Colonic mucosa (tissue), 4 donors: Measurements from ENCODE around the gene ITGA3. TPM values are rescaled to one million over a fixed set of nuclear protein-coding genes. Genes with fewer than 3 reads are reported as not detected.

Source experiments
- DNase-seq: peaks from one replicate; pipeline ENCODE4 v3.0.0-alpha.2; 2020
- H3K27ac ChIP-seq: fragments of 200-600 bp; one replicate; pipeline ENCODE4 v1.8.0; 2021
- H3K27me3 ChIP-seq: fragments of 200-600 bp; one replicate; pipeline ENCODE4 v1.8.0; 2021
- H3K36me3 ChIP-seq: fragments of 200-600 bp; one replicate; pipeline ENCODE4 v1.8.0; 2021
- H3K4me1 ChIP-seq: fragments of 200-600 bp; one replicate; pipeline ENCODE4 v1.8.0; 2021; ENCODE audit warnings: mild to moderate bottlenecking
- H3K4me3 ChIP-seq: fragments of 200-600 bp; one replicate; pipeline ENCODE4 v1.8.0; 2021
- H3K9ac ChIP-seq, 2 donors: one replicate each; pipeline ENCODE4 v1.7.0; 2013; ENCODE audit warnings: control low read depth in 2 of 2, low read depth in 2 of 2, low read length in 2 of 2
- H3K9me3 ChIP-seq: fragments of 200-600 bp; one replicate; pipeline ENCODE4 v1.8.0; 2021
- CTCF ChIP-seq: fragments of 200-600 bp; IDR thresholded peaks from one replicate; pipeline ENCODE4 v1.8.0; 2022; ENCODE audit warnings: antibody characterized with exemption, mild to moderate bottlenecking
- intact Hi-C: fragments of 100-400 bp; cut with DNase I; formaldehyde crosslinking; loops from one replicate; pipeline ENCODE4 v1.14.1; 2022
- total RNA-seq, 2 donors: library from RNA; stranded (reverse); fragmentation: NEBNext Ultra II Directional in 1 of 2; extraction: Animal tissue kit (Norgen Biotek cat#: 25700) in 1 of 2; gene quantifications; one replicate each; pipeline ENCODE4 v1.2.1, GENCODE V29; 2021
- donor health status: healthy.
- donor health status: DM: no; HTN: no; CAD: no.
- donor health status: DM: no; HTN: no; CAD: no.

The ITGA3 gene
- total RNA-seq, 2 donors from 2014 or later, result 111 to 116 TPM

GRCh38 chr17:50112694-50113093 lies 56.8 kb downstream of the ITGA3 start:
- H3K4me3 ChIP-seq, result no peak overlapping the region
- no peaks in the 10 kb centered on the region for H3K27me3 ChIP-seq
- H3K4me1 ChIP-seq, result peaks cover 7% of the 10 kb centered on the region
- peak overlapping the region in 1 of 2 donors; percentile 21 for H3K9ac ChIP-seq
- TF ChIP-seq CTCF, result no peak
- intact Hi-C loops, result no loop called here
- no peaks in the 10 kb centered on the region for H3K9me3 ChIP-seq
- DNase-seq, result no peak
- H3K27ac ChIP-seq, result no peak overlapping the region
- H3K36me3 ChIP-seq, result no peaks in the 10 kb centered on the region

- TF ChIP-seq CTCF, result no peak
- Histone ChIP-seq H3K9ac (no peak overlapping the region), H3K27me3 (peaks cover 9% of the 10 kb centered on the region), H3K27ac (no peak overlapping the region), H3K36me3 (no peaks in the 10 kb centered on the region), H3K4me1 (peaks cover 7% of the 10 kb centered on the region), H3K4me3 (no peak overlapping the region), H3K9me3 (no peaks in the 10 kb centered on the region)
- intact Hi-C loops, result no loop called here
- DNase-seq, result no peak
These were observed 57.9 kb downstream of the ITGA3 start for GRCh38 chr17:50113624-50114320.

DNA sequence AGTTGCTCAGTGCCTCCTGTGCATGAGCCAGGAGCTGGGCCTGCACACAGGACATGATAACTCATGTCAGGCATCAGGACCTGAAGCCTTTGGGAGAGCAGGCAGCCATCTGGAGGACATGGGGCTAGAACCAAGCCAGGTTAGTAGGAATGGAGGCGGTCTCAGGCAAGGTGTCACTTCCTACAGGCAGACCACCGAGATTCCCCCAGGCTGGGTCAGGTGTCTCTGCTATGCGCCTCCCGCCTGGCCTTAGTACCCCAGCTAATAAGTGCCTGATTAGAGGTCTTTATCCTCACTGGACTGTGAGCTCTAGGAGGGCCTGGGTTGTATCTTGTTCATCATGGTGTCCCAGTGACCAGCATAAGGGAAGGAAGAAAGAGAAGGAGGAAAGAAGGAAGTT lies 58.5 kb downstream of the ITGA3 start:
- intact Hi-C loops, result no loop called here
- TF ChIP-seq CTCF, result no peak
- no peak for DNase-seq
- Histone ChIP-seq H3K4me1 (peaks cover 7% of the 10 kb centered on the region), H3K27me3 (peaks cover 9% of the 10 kb centered on the region), H3K27ac (no peak overlapping the region), H3K4me3 (no peak overlapping the region), H3K9me3 (no peaks in the 10 kb centered on the region), H3K9ac (no peak overlapping the region), H3K36me3 (no peaks in the 10 kb centered on the region)

DNA sequence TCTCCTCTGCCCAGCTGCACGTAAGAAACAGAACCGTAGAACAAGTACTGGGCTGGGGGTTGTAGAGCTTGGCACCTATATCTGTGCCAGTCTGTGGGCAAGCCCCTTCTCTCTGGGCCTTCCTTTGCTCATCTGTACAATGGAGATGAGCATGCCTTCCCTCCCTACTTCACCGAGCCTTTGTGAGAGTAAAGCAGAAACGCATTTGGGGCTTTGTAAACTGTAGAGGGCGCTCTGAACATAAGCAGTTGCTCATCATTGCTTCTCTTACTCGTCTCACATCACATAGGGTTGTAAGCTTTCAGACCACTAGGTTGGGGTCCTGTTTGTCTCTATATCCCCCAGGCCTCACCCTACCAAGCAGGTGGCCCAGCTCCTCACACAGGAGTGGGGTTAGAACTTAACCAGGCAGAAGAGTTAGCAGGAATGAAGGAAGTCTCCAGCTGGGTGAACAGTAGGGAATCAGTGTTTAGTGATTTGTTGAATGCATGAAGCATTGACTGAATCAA lies 59.0 kb downstream of the ITGA3 start:
- H3K36me3 ChIP-seq, result no peaks in the 10 kb centered on the region
- H3K4me1 ChIP-seq, result peaks cover 7% of the 10 kb centered on the region
- peak; percentile 70 for DNase-seq
- intact Hi-C loops, result no loop called here
- no peak overlapping the region for H3K27ac ChIP-seq
- peaks cover 9% of the 10 kb centered on the region for H3K27me3 ChIP-seq
- H3K4me3 ChIP-seq, result no peak overlapping the region
- no peaks in the 10 kb centered on the region for H3K9me3 ChIP-seq
- H3K9ac ChIP-seq, result no peak overlapping the region
- TF ChIP-seq CTCF, result peak; percentile 34

DNA sequence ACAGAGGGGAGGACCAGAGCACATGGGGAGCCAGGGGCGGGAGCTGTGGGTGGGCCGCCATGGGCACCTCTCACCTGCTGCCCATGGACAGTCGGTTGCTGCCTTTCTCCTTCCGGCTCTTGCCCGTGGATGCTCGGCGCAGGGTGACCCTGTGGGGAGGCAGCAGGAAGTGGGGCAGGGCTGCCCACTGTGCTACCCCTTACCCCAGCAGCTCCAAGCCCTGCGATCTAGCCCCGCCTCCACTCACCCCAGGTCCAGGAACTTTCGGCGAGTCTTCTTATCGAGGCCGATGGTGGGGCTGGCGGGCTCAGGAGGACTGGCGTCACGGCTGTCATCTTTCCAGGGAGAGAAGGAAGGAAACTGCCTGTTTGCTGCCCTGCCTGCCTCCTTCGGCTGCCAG lies 59.8 kb downstream of the ITGA3 start:
- H3K4me1 ChIP-seq, result peaks cover 7% of the 10 kb centered on the region
- no peaks in the 10 kb centered on the region for H3K36me3 ChIP-seq
- no peak overlapping the region for H3K27ac ChIP-seq
- TF ChIP-seq CTCF, result no peak
- DNase-seq, result no peak
- intact Hi-C loops, result no loop called here
- H3K9ac ChIP-seq, result no peak overlapping the region
- peaks cover 9% of the 10 kb centered on the region for H3K27me3 ChIP-seq
- no peak overlapping the region for H3K4me3 ChIP-seq
- no peaks in the 10 kb centered on the region for H3K9me3 ChIP-seq
